EL (cell line): ENCODE data around the gene AKAP6.

ENCODE experiments used
- DNase-seq: peaks from one replicate; pipeline ENCODE4 v3.0.0-alpha.2; 2016

AKAP6 gene

GRCh38 chr14:32332415-32333316 is 3.6 kb downstream of the AKAP6 start:
- no peak for DNase-seq

GRCh38 chr14:32336702-32337101 is 7.6 kb downstream of the AKAP6 start:
- DNase-seq: no peak

DNA sequence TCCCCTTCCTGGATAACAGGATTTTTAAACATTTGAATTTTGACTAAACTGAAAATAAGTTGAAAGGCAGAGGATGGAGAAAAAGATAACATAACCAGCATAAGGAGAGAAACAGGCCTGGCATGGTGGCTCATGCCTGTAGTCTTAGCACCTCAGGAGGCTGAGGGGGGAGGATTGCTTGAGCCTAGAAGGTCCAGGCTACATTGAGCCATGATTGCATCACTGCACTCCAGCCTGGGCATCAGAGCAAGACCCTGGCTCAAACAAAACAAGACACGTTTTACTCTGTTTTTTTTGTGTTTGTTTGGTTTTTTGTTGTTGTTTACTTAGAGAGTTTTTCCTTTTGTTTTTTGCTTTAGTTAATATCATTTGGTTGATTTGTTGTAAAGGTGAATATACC is 8.7 kb downstream of the AKAP6 start:
- no peak for DNase-seq

- DNase-seq: no peak
Observed at GRCh38 chr14:32339188-32339587, 10.1 kb downstream of the AKAP6 start.

DNA sequence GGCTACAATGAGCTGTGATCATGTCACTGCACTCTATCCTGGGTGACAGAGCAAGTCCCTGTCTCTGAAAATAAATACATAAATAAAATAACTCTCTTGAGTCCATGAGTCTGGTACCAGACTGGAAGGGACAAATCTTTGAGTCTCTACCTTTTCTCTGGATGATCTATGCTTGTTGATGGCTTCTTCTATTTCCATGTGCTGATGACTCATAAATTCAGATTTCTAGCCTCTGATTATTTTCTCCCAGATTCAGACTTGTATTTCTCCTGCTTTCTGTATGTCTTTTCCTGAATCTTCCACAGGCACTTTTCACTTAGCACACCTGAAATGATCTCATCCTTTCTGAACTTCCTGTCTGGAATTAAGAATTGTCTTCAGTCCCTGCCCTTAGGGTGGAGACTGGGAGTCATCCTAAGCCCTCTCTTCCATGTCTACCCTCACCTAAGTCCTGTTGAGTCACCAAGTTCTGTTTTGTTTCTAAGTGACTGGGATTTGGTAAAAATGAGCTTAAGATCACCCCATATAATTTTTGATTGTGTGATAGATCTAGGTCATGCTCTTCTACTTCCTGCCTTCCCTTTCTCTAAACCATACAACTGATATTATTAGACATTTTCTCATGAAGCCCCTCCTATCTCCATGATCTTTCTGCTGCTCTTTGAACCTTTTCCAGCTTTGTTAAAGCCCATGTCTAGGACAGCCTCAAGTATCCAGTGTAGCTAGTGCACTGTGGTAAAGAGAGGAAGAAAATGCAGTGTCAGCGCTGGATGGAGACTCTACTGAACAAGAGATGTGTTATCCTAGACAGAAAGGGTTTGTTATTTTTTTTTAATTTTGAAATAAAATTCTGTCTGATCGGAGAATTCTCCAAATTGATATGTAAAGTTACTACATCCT is 13.1 kb downstream of the AKAP6 start:
- DNase-seq: no peak

- DNase-seq: no peak
Observed at GRCh38 chr14:32342847-32343194, 13.7 kb downstream of the AKAP6 start.

DNA sequence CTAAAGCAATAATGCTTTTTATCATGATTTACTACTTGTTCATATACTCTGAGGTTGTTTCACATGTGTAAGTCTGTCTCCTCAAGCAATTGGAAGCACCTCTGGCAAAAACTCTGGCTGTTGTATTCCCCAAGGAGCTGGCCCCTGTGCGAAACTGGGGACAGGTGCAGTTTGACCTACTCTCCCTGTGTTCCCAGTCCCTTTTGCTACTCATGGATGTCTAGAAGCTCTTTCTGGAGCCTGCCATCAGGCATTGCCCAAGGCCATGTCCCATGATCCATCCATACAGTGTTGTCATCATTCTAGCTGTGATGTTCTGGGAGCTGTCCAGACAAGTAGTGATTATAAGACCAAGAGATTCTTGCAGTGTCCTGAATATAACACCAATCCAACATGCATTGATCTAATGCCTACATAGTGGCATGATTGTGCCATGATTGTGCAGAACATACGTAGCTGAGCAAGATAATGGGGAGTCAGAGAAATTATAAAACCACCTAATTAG is 14.9 kb downstream of the AKAP6 start:
- DNase-seq: no peak

GRCh38 chr14:32345311-32345791 is 16.3 kb downstream of the AKAP6 start:
- no peak for DNase-seq

GRCh38 chr14:32349322-32349721 is 20.2 kb downstream of the AKAP6 start:
- no peak for DNase-seq

DNA sequence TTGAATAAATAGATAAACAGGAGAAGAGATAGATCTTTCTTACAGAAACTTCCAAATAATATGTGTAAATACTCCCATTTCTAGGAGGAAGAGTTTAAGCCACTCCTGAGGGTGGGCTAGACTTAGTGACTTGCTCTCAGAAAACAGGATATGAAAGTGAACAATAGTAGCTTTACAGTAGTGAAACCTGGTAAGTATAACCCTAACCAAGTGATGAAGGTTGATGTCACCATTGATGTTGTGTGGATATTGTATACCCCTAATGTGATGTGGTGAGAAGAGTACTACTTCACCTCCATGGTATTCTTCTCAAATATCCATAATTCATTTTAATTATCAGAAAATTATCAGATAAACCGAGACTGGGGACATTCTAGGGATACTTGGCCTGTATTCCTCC is 20.9 kb downstream of the AKAP6 start:
- DNase-seq: no peak

DNA sequence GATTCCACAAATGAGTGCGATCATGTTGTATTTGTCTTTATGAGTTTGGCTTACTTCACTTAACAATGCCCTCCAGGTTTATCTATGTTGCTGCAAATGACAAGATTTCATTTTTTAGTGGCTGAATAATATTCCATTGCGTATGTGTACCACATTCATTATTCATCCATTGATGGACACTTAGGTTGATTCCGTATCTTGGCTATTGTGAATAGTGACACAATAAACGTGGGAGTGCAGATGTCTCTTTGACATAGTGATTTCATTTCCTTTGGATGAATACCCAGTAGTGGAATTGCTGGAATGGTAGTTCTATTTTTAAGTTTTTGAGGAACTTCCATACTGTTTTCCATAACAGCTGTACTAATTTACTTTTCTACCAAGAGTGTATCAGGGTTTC is 23.5 kb downstream of the AKAP6 start:
- peak; percentile 31 for DNase-seq

GRCh38 chr14:32354716-32355115 is 25.6 kb downstream of the AKAP6 start:
- no peak for DNase-seq

- no peak for DNase-seq
Observed at GRCh38 chr14:32358781-32359180, 29.7 kb downstream of the AKAP6 start.

DNA sequence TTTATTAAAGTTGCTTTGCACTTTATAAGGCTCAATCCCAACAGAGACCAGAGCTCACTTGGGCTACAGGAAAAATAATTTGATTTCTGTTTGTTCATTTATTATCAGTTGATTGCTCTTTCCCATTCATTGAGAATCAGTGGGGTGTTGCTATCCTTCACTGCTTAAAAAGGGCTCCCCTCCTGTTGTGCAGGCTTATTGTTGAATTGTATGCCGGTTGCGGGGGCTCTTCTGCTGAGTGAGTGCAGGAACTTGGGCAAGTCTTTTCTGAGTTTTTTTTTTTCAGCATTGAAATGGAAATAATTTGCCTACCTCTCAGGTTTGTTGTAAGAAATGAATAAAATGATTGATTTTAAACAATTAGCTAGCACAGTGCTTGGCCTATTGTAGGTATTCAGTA is 32.6 kb downstream of the AKAP6 start:
- DNase-seq: no peak

- no peak for DNase-seq
Observed at GRCh38 chr14:32363761-32364160, 34.7 kb downstream of the AKAP6 start.

GRCh38 chr14:32364941-32365340 is 35.8 kb downstream of the AKAP6 start:
- no peak for DNase-seq

GRCh38 chr14:32366256-32366879 is 37.3 kb downstream of the AKAP6 start:
- peak; percentile 20 for DNase-seq

DNA sequence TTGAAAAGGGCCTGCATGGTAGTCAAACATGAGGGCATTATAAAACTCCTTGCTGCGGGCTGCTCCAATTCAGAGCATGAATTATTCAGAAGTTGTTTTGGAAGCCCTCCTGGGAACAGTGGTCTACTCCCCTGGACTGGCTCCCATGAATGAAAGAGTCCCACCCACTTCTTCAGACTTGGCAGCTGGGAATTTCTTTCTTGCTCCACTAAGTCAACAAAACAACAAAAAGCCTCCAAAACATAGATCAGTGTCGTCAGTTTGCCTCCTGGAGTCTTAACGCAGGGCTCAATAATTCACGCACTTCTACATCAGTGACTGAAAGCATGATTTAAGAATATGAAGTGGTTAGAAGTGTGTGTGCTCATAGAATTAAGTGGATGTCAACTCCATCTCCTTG is 37.9 kb downstream of the AKAP6 start:
- DNase-seq: no peak

DNA sequence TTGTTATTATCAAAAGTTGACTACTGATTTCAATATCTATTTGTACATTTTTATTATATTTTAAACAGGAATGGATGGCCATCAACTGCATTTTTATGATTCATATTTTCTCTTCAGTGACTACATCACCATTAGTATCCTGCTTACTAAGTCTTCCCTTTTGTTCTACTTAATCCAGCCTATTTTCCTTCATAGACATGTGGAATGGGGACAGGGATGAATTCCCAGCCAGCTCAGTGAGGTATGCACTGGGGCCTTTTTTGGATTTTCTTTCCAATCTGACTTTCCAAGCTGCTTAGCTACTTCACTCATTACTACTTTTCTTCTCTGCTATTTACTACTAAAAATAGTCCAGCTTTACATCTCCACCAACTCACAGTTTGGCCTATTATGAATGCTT is 38.4 kb downstream of the AKAP6 start:
- no peak for DNase-seq

DNA sequence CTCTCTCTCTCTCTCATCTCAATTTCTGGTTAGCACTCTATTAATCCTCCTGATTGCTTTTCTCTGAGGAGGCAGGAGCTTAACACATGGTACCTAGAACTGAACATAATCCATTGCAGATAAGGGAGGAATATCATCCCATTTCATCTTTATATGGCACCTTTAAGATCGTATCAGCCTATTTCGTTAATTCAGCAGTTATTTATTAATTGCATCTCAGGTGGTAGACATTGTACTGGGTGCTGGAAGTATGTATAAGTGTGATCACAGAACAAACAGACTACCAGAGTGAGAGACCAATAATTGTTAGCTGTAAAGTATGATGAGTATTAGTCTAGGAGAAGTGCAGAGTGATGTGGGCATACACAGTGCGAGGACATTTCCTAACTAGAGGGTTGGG is 39.0 kb downstream of the AKAP6 start:
- no peak for DNase-seq

DNA sequence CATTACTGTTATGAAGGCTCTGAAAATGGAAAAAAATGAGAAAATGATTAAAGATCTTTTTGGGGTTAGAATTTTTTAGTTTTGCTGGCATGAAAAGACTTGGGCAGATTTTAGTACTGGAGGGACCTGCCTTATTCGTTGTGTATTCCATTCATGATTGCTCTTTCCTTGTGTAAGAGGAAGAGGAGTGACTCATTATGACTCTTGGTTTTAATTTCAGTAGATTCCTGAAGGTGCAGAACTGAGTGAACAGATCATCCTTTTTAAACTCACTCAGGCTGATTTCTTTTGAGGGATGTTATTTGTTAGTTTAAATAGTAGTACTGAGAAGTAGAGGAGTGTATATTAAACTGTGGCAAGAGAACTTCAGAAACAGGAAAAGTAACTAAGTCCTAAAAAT is 41.6 kb downstream of the AKAP6 start:
- peak; percentile 71 for DNase-seq

GRCh38 chr14:32372154-32372553 is 43.1 kb downstream of the AKAP6 start:
- DNase-seq: peak; percentile 90

DNA sequence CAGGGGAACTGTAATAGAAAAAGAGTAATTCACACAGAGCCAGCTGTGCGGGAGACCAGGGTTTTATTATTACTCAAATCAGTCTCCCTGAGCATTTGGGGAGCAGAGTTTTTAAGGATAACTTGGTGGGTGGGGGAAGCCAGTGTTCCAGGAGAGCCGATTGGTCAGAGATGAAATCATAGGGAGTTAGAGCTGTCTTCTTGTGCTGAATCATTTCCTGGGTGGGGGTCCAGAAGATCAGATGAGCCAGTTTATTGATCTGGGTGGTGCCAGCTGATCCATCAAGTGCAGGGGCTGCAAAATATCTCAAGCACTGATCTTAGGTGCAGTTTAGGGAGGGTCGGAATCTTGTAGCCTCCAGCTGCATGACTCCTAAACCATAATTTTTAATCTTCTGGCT is 44.1 kb downstream of the AKAP6 start:
- DNase-seq: peak; percentile 20
